ENCODE data around the gene FBXO8. TPM values are rescaled to one million over a fixed set of nuclear protein-coding genes. Genes with fewer than 3 reads are reported as not detected.

FBXO8 gene
- total RNA-seq, 1 experiment from 2014 or later, result 11.7 TPM

DNA sequence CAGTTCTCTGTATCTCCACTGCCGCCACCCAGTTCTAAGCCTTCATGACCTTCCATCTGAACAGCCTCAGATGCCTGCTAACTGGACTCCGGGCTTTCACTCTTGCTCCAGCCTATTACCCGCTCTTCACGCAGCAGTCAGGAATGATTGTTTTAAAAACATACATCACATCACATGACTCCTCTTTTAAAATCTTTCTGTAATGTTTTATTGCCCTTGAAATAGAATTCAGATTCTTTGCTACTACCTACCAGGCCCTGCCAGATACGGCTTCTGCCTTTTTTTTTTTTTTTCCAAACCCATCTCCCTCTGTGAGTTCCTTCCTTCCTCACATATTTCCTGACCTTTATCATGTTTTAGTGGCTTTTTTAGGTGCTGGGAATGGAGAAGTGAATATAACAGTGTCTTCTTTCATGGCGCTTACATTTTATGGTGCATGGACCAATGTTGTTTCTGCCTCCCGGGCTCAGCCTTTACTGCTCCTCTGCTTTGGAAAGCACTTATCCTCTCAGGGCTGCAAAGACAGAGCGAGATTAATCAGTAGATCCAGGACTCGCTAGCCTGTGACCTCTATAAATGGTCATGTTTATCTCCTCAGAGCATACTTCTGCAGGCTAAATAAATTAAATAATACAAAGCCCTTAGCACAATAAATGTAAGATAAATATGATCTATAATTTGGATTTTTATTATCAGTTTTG is 58.0 kb downstream of the FBXO8 start:
- Histone ChIP-seq H3K9me3 (ENCODE audit: low read depth, low read length, poor library complexity, severe bottlenecking) (no peaks in the 10 kb centered on the region), H3K4me3 (ENCODE audit: low read depth, low read length, poor library complexity, severe bottlenecking) (no peak overlapping the region), H3K27ac (ENCODE audit: low read depth, low read length, poor library complexity, severe bottlenecking) (no peak overlapping the region), H3K36me3 (ENCODE audit: insufficient read depth, low read length, poor library complexity, severe bottlenecking) (no peaks in the 10 kb centered on the region), H3K4me1 (ENCODE audit: insufficient read depth, low read length, poor library complexity, severe bottlenecking) (peaks cover 13% of the 10 kb centered on the region), H3K27me3 (replicated peaks; ENCODE audit: insufficient read depth, low read depth, low read length, poor library complexity) (no peaks in the 10 kb centered on the region)
- DNase-seq (ENCODE audit: low spot score), result no peak
- POLR2A ChIA-PET (ENCODE audit: low non-redundant PET), result no interaction called here
- intact Hi-C loops (cut with micrococcal nuclease; ENCODE audit: unreplicated experiment), result no loop called here
- CTCF ChIA-PET, result no interaction called here
- no TSS peak for BruUV-seq (replicated peaks)
- TF ChIP-seq EZH2 (IDR thresholded peaks at IDR 0.05; ENCODE audit: borderline replicate concordance, low read depth, low read length, poor library complexity, severe bottlenecking), result no peak
- TF ChIP-seq, protein P1, sequence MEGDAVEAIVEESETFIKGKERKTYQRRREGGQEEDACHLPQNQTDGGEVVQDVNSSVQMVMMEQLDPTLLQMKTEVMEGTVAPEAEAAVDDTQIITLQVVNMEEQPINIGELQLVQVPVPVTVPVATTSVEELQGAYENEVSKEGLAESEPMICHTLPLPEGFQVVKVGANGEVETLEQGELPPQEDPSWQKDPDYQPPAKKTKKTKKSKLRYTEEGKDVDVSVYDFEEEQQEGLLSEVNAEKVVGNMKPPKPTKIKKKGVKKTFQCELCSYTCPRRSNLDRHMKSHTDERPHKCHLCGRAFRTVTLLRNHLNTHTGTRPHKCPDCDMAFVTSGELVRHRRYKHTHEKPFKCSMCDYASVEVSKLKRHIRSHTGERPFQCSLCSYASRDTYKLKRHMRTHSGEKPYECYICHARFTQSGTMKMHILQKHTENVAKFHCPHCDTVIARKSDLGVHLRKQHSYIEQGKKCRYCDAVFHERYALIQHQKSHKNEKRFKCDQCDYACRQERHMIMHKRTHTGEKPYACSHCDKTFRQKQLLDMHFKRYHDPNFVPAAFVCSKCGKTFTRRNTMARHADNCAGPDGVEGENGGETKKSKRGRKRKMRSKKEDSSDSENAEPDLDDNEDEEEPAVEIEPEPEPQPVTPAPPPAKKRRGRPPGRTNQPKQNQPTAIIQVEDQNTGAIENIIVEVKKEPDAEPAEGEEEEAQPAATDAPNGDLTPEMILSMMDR (conservative IDR thresholded peaks at IDR 0.05; ENCODE audit: low read depth, low read length), result no peak

DNA sequence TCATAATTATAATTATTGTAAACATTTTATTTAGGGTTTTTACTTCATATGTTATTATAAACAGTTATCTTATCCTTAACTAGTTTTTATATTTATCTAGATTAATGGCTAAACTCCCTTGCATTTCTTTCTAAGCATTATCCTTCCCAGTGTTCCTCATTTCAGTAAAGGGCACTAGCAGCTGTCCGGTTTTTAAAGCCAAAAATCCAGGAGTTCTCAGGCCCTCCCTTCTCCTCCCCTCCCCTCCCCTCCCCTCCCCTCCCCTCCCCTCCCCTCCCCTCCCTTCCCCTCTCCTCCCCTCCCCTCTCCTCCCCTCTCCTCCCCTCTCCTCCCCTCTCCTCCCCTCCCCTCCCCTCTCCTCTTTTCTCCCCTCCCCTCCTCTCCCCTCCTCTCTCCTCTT is 58.9 kb downstream of the FBXO8 start:
- Histone ChIP-seq H3K4me1 (ENCODE audit: insufficient read depth, low read length, poor library complexity, severe bottlenecking) (peaks cover 10% of the 10 kb centered on the region), H3K27me3 (replicated peaks; ENCODE audit: insufficient read depth, low read depth, low read length, poor library complexity) (no peaks in the 10 kb centered on the region), H3K27ac (ENCODE audit: low read depth, low read length, poor library complexity, severe bottlenecking) (no peak overlapping the region), H3K9me3 (ENCODE audit: low read depth, low read length, poor library complexity, severe bottlenecking) (no peaks in the 10 kb centered on the region), H3K36me3 (ENCODE audit: insufficient read depth, low read length, poor library complexity, severe bottlenecking) (no peaks in the 10 kb centered on the region), H3K4me3 (ENCODE audit: low read depth, low read length, poor library complexity, severe bottlenecking) (no peak overlapping the region)
- no peak for DNase-seq (ENCODE audit: low spot score)
- BruUV-seq (replicated peaks), result no TSS peak
- ChIA-PET CTCF (no interaction called here), POLR2A (ENCODE audit: low non-redundant PET) (no interaction called here)
- intact Hi-C loops (cut with micrococcal nuclease; ENCODE audit: unreplicated experiment), result no loop called here
- no peak for TF ChIP-seq EZH2 (IDR thresholded peaks at IDR 0.05; ENCODE audit: borderline replicate concordance, low read depth, low read length, poor library complexity, severe bottlenecking)
- TF ChIP-seq, protein P1 (conservative IDR thresholded peaks at IDR 0.05; ENCODE audit: low read depth, low read length), result no peak

DNA sequence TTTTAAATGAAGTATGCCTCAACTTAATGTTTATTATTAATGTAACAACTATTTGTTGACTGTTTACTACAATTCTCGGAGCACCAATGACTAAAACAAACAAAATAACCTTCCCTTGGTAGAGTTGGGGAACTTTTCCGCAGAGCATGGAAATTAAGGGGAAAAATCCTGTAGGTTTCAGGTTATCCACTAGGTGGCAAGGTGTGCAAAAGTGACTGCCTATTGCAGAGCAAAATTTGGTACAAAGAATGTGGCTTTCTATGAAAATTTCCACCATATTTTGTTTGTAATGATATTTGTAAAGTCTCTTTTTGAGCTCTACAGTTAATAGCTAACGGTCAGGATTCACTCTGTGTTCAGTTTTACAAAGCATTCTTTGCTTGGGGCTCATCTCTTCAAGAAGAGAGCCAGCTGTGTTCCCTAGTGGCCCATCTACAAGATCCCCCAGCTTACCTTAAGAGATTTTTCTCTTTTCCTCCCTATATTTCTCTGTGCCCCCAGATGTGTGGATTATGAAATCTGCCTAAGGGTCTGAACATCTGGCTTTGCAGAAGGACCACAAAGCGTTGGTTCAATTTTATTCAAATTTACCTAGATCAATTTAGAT is 61.1 kb downstream of the FBXO8 start:
- peak; percentile 53 for DNase-seq (ENCODE audit: low spot score)
- ChIA-PET CTCF (interaction anchor here (1.1 kb wide), 1 partner anchor 410 kb away, joined by 4 read pairs; no protein-coding TSS in a partner anchor), POLR2A (ENCODE audit: low non-redundant PET) (no interaction called here)
- Histone ChIP-seq H3K4me1 (ENCODE audit: insufficient read depth, low read length, poor library complexity, severe bottlenecking) (peaks cover 3% of the 10 kb centered on the region), H3K27me3 (replicated peaks; ENCODE audit: insufficient read depth, low read depth, low read length, poor library complexity) (no peaks in the 10 kb centered on the region), H3K9me3 (ENCODE audit: low read depth, low read length, poor library complexity, severe bottlenecking) (no peaks in the 10 kb centered on the region), H3K4me3 (ENCODE audit: low read depth, low read length, poor library complexity, severe bottlenecking) (no peak overlapping the region), H3K27ac (ENCODE audit: low read depth, low read length, poor library complexity, severe bottlenecking) (no peak overlapping the region), H3K36me3 (ENCODE audit: insufficient read depth, low read length, poor library complexity, severe bottlenecking) (no peaks in the 10 kb centered on the region)
- TF ChIP-seq, protein P1 (conservative IDR thresholded peaks at IDR 0.05; ENCODE audit: low read depth, low read length), result peak; percentile 72
- TF ChIP-seq EZH2 (IDR thresholded peaks at IDR 0.05; ENCODE audit: borderline replicate concordance, low read depth, low read length, poor library complexity, severe bottlenecking), result no peak
- intact Hi-C loops (cut with micrococcal nuclease; ENCODE audit: unreplicated experiment), result loop anchor here (2.0 kb wide), 1 partner anchor 96 kb away; no protein-coding TSS in a partner anchor
- BruUV-seq (replicated peaks), result no TSS peak
